GM18505 (cell line): ENCODE data around the gene LYRM4.

Experiments used
- ATAC-seq: cut with Tn5 transposase; IDR thresholded peaks from one replicate; pipeline ENCODE4 v1.9.1; 2021; ENCODE audit not compliant: unreplicated experiment
- POLR2A ChIP-seq: IDR thresholded peaks from 4 replicates; pipeline ENCODE4 v1.6.1; 2011; ENCODE audit warnings: borderline replicate concordance; ENCODE audit not compliant: insufficient read depth, insufficient read length; ENCODE audit errors: extremely low read depth

Gene LYRM4

GRCh38 chr6:5260661-5261544 is at the start of gene LYRM4, which contains the start of gene FARS2:
Gene LYRM4 (minus strand): TSS chr6:5260950. CDS start chr6:5260733, 217 bp downstream.
Gene FARS2 (plus strand): TSS chr6:5261513.
- TF ChIP-seq POLR2A: peak; percentile 55
- ATAC-seq: peak; percentile 79

- ATAC-seq: no peak
- no peak for TF ChIP-seq POLR2A
Observed at GRCh38 chr6:5308066-5308465, 47.3 kb upstream of the LYRM4 start.

GRCh38 chr6:5307058-5307457 is 46.3 kb upstream of the LYRM4 start:
- no peak for TF ChIP-seq POLR2A
- ATAC-seq: no peak

- no peak for ATAC-seq
- no peak for TF ChIP-seq POLR2A
Observed at GRCh38 chr6:5305968-5306626, 45.3 kb upstream of the LYRM4 start.

GRCh38 chr6:5303682-5304081 is 42.9 kb upstream of the LYRM4 start:
- TF ChIP-seq POLR2A: no peak
- no peak for ATAC-seq

- TF ChIP-seq POLR2A: no peak
- ATAC-seq: peak; percentile 57
Observed at GRCh38 chr6:5302995-5303622, 42.4 kb upstream of the LYRM4 start.

- peak; percentile 79 for ATAC-seq
- TF ChIP-seq POLR2A: peak; percentile 31
Observed at GRCh38 chr6:5302220-5302946, 41.6 kb upstream of the LYRM4 start.

GRCh38 chr6:5300206-5300764 is 39.5 kb upstream of the LYRM4 start:
- TF ChIP-seq POLR2A: no peak
- ATAC-seq: no peak

- TF ChIP-seq POLR2A: no peak
- ATAC-seq: no peak
Observed at GRCh38 chr6:5295623-5296022, 34.9 kb upstream of the LYRM4 start.

GRCh38 chr6:5294392-5295211 is 33.9 kb upstream of the LYRM4 start:
- no peak for ATAC-seq
- TF ChIP-seq POLR2A: no peak

- no peak for ATAC-seq
- no peak for TF ChIP-seq POLR2A
Observed at GRCh38 chr6:5293692-5294091, 32.9 kb upstream of the LYRM4 start.

GRCh38 chr6:5292154-5292553 is 31.4 kb upstream of the LYRM4 start:
- ATAC-seq: no peak

More at GRCh38 chr6:5292154-5292553, 31.4 kb upstream of the LYRM4 start:
- TF ChIP-seq POLR2A: no peak
